PC-3 (cell line): ENCODE data around the gene LSM5. TPM values are rescaled to one million over a fixed set of nuclear protein-coding genes. Genes with fewer than 3 reads are reported as not detected.

Source experiments
- ATAC-seq: fragments of 200-7000 bp; cut with Tn5 transposase; 2 replicates; pipeline ENCODE4 v1.9.1; 2020; ENCODE audit warnings: mild to moderate bottlenecking, moderate library complexity
- BruUV-seq: library from RNA; stranded (reverse); fragments of 400-500 nt; replicated peaks from 2 replicates; lab custom pipeline; 2021; lab: Mats Ljungman, UMichigan
- CTCF ChIA-PET: fragments of 300-600 bp; sonication (Branson Sonifier 250); formaldehyde crosslinking; loops from one replicate; lab custom pipeline; 2022; ENCODE audit warnings: antibody characterized with exemption; lab: Charles Lee
- POLR2A ChIA-PET: fragments of 300-600 bp; sonication (Branson Sonifier 250); formaldehyde crosslinking; loops from one replicate; lab custom pipeline; 2022; ENCODE audit warnings: antibody characterized with exemption; ENCODE audit not compliant: unreplicated experiment; lab: Charles Lee
- DNase-seq: peaks from one replicate; pipeline ENCODE4 v3.0.0-alpha.2; 2015
- H2AFZ ChIP-seq: fragments of 300-600 bp; sonication (generic); 2 replicates; pipeline ENCODE4 v1.6.0; 2016; ENCODE audit warnings: antibody characterized with exemption, low read length
- H3F3A ChIP-seq: fragments of 300-600 bp; sonication (generic); one replicate; pipeline ENCODE4 v1.6.0; 2017; ENCODE audit warnings: antibody characterized with exemption, low read length, control low read depth, mild to moderate bottlenecking; ENCODE audit not compliant: unreplicated experiment
- H3K27ac ChIP-seq: fragments of 300-600 bp; sonication (generic); 2 replicates; pipeline ENCODE4 v1.5.1; 2016; ENCODE audit warnings: mild to moderate bottlenecking, low read length
- H3K27me3 ChIP-seq: fragments of 300-600 bp; sonication (generic); 2 replicates; pipeline ENCODE4 v1.6.1; 2016; ENCODE audit warnings: low read length, mixed read lengths
- H3K36me3 ChIP-seq: fragments of 300-600 bp; sonication (generic); 2 replicates; pipeline ENCODE4 v1.6.1; 2016; ENCODE audit warnings: low read depth, mixed run types, low read length, mixed read lengths
- H3K4me1 ChIP-seq: fragments of 300-600 bp; sonication (generic); 2 replicates; pipeline ENCODE4 v1.5.1; 2016; ENCODE audit warnings: low read length; ENCODE audit not compliant: insufficient read depth
- H3K4me2 ChIP-seq: fragments of 300-600 bp; sonication (generic); 2 replicates; pipeline ENCODE4 v1.6.0; 2016; ENCODE audit warnings: low read length
- H3K4me3 ChIP-seq: fragments of 300-600 bp; sonication (generic); 2 replicates; pipeline ENCODE4 v1.5.1; 2016; ENCODE audit warnings: mild to moderate bottlenecking, low read length, mixed read lengths
- H3K79me2 ChIP-seq: fragments of 300-600 bp; sonication (generic); 2 replicates; pipeline ENCODE4 v1.6.1; 2017; ENCODE audit warnings: low read length, mixed read lengths
- H3K9ac ChIP-seq: fragments of 300-600 bp; sonication (generic); 2 replicates; pipeline ENCODE4 v1.6.0; 2016; ENCODE audit warnings: mild to moderate bottlenecking, low read length
- H3K9me2 ChIP-seq: fragments of 300-600 bp; sonication (generic); replicated peaks from 2 replicates; pipeline ENCODE4 v1.6.1; 2016; ENCODE audit warnings: mixed run types, low read length, mixed read lengths
- H3K9me3 ChIP-seq: fragments of 300-600 bp; sonication (generic); 2 replicates; pipeline ENCODE4 v1.6.1; 2016; ENCODE audit warnings: low read length, mixed read lengths
- H4K20me1 ChIP-seq: fragments of 300-600 bp; sonication (generic); 2 replicates; pipeline ENCODE4 v1.6.1; 2016; ENCODE audit warnings: low read length, mixed read lengths
- EZH2 ChIP-seq: fragments of 300-600 bp; sonication (generic); IDR thresholded peaks from one replicate; pipeline ENCODE4 v1.6.1; 2017; ENCODE audit warnings: antibody characterized with exemption, mild to moderate bottlenecking, low read length; ENCODE audit not compliant: unreplicated experiment
- EZH2phosphoT487 ChIP-seq: fragments of 300-600 bp; sonication (generic); IDR thresholded peaks from 2 replicates; pipeline ENCODE4 v1.6.1; 2018; ENCODE audit warnings: mild to moderate bottlenecking, antibody characterized with exemption, low read length, borderline replicate concordance
- intact Hi-C: fragments of 100-400 bp; cut with micrococcal nuclease; formaldehyde crosslinking; loops from 2 replicates; pipeline ENCODE4 v1.9.0; 2023
- total RNA-seq: library from RNA; depleted of rRNA; stranded (reverse); fragments of >200 nt; gene quantifications from 2 replicates; pipeline ENCODE4 v1.2.3, GENCODE V29; 2014
- TF ChIP-seq, protein P1 (sequence below): fragments of 300-600 bp; sonication (generic); conservative IDR thresholded peaks from 2 replicates; pipeline ENCODE4 v1.5.1; 2017; ENCODE audit warnings: antibody characterized with exemption, low read depth, mild to moderate bottlenecking, low read length

Gene LSM5
- total RNA-seq, 1 experiment from 2014 or later: 24.8 TPM

DNA sequence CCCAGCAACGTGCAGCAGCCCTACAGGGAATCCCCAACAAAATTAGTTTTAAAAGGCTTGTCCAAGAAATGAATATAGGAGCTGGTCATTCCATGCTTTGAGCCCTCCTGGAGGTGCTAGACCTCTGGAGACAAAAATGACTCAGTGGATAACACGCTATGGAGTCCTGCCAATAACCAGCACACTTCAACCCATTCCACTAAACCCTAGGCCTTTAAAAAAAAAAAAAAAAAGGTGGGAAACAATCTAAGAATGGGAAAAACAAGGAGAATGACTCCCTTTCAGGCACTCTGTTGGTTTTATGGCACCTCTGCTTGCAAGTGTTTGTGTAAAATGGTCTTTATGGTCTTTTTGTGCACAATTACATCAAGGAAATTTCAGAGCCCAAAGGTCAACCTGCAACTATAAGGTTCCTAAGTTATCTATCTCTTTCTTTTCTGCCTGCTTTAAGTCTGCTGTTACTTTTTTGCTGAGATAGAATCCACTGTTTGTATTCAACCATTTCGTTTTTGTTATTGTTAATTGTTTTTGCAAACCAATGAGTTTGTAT, 26.4 kb upstream of the LSM5 start:
- H3K36me3 ChIP-seq: peaks cover 66% of the 10 kb centered on the region
- H4K20me1 ChIP-seq: no peaks in the 10 kb centered on the region
- H3K4me1 ChIP-seq: no peaks in the 10 kb centered on the region
- ChIA-PET POLR2A (interaction anchor here (0.6 kb wide), 2 partner anchors 18 to 45 kb away, joined by 3 read pairs; no protein-coding TSS in a partner anchor), CTCF (no interaction called here)
- H3K9ac ChIP-seq: no peak overlapping the region
- H3K27me3 ChIP-seq: no peaks in the 10 kb centered on the region
- no peak for TF ChIP-seq EZH2
- TF ChIP-seq, protein P1, sequence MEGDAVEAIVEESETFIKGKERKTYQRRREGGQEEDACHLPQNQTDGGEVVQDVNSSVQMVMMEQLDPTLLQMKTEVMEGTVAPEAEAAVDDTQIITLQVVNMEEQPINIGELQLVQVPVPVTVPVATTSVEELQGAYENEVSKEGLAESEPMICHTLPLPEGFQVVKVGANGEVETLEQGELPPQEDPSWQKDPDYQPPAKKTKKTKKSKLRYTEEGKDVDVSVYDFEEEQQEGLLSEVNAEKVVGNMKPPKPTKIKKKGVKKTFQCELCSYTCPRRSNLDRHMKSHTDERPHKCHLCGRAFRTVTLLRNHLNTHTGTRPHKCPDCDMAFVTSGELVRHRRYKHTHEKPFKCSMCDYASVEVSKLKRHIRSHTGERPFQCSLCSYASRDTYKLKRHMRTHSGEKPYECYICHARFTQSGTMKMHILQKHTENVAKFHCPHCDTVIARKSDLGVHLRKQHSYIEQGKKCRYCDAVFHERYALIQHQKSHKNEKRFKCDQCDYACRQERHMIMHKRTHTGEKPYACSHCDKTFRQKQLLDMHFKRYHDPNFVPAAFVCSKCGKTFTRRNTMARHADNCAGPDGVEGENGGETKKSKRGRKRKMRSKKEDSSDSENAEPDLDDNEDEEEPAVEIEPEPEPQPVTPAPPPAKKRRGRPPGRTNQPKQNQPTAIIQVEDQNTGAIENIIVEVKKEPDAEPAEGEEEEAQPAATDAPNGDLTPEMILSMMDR: no peak
- TF ChIP-seq EZH2phosphoT487: no peak
- peaks cover 7% of the 10 kb centered on the region; the same call in 1 of the 2 replicates for H3K79me2 ChIP-seq
- H3K9me2 ChIP-seq: no peaks in the 10 kb centered on the region
- H3K4me2 ChIP-seq: no peak overlapping the region
- DNase-seq (no peak), ATAC-seq (no peak)
- intact Hi-C loops: no loop called here
- no peak overlapping the region for H2AFZ ChIP-seq
- no peak overlapping the region for H3K4me3 ChIP-seq
- no TSS peak for BruUV-seq
- H3K9me3 ChIP-seq: peaks cover 26% of the 10 kb centered on the region
- no peak overlapping the region for H3K27ac ChIP-seq
- H3F3A ChIP-seq: no peaks in the 10 kb centered on the region

DNA sequence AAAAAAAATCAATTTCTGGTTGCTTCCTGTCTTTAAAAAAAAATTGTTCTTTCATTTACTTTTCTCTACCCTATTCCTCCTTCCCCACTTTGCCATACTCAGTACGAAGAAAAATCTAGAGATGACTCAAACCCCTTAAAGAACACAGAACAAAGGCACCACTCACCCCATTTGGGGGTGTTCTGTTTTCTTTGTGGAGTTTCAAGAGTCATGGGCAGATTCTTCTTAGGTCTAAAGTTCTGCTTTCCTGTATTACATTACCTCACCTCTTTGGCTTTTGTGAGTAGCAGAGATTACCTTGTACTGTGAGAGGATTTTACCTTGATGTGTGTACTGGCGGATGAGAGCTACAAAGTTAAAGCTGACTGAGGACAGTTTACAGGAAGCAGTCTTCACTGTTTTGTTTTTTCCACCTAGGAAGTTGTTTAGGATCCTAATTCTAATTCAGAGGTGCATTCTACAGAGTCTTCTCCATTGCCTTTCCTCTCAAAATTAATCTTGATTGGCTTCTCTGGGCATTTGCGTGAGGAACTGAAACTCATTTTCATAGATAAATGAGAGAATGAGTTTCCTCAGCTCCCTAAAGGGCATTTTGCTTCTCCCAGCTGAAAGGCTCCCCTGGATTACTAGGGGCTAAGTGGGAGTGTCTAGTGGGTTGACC, 25.8 kb upstream of the LSM5 start:
- Histone ChIP-seq H2AFZ (no peak overlapping the region), H3K9ac (no peak overlapping the region), H3K79me2 (peaks cover 7% of the 10 kb centered on the region; the same call in 1 of the 2 replicates), H4K20me1 (no peaks in the 10 kb centered on the region), H3K4me3 (no peak overlapping the region), H3K27me3 (no peaks in the 10 kb centered on the region), H3K4me1 (no peaks in the 10 kb centered on the region), H3K9me3 (peaks cover 26% of the 10 kb centered on the region), H3F3A (no peaks in the 10 kb centered on the region), H3K36me3 (peaks cover 63% of the 10 kb centered on the region), H3K9me2 (no peaks in the 10 kb centered on the region), H3K27ac (no peak overlapping the region), H3K4me2 (no peak overlapping the region)
- POLR2A ChIA-PET: no interaction called here
- intact Hi-C loops: no loop called here
- no TSS peak for BruUV-seq
- ATAC-seq (no peak), DNase-seq (no peak)
- CTCF ChIA-PET: no interaction called here
- TF ChIP-seq EZH2 (no peak), EZH2phosphoT487 (no peak)
- TF ChIP-seq, protein P1: no peak

DNA sequence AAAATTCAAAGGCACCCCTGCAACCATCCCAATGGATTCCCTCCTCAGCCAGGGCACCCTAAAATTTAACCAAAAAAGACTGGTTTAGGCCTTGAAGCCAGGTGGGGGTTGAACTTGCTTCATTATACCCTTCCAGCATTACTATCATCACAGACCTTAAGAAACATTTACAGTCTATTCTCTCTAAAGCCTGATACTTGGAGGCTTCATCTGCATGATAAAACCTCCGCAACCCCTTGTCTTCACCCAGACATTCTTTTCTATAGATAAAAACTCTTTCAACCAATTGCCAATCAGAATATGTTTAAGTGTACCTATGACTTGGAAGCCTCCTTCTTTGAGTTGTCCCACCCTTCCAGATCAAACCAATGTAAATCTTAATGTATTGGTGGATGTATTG, 23.0 kb upstream of the LSM5 start:
- no peaks in the 10 kb centered on the region for H3K27me3 ChIP-seq
- peaks cover 21% of the 10 kb centered on the region for H3K79me2 ChIP-seq
- DNase-seq (no peak), ATAC-seq (no peak)
- POLR2A ChIA-PET: no interaction called here
- H3K4me2 ChIP-seq: no peak overlapping the region
- H2AFZ ChIP-seq: no peak overlapping the region
- intact Hi-C loops: no loop called here
- H3K9me3 ChIP-seq: peaks cover 7% of the 10 kb centered on the region; the same call in 1 of the 2 replicates
- H3K9ac ChIP-seq: no peak overlapping the region
- CTCF ChIA-PET: no interaction called here
- H3K4me1 ChIP-seq: no peaks in the 10 kb centered on the region
- H4K20me1 ChIP-seq: no peaks in the 10 kb centered on the region
- H3F3A ChIP-seq: no peaks in the 10 kb centered on the region
- no peak overlapping the region for H3K4me3 ChIP-seq
- peaks cover 44% of the 10 kb centered on the region for H3K36me3 ChIP-seq
- TF ChIP-seq EZH2: no peak
- TF ChIP-seq EZH2phosphoT487: no peak
- TF ChIP-seq, protein P1: no peak
- no peak overlapping the region for H3K27ac ChIP-seq
- no TSS peak for BruUV-seq
- no peaks in the 10 kb centered on the region for H3K9me2 ChIP-seq
